ENCODE data around the gene PTPN1. TPM values are rescaled to one million over a fixed set of nuclear protein-coding genes. Genes with fewer than 3 reads are reported as not detected.

The PTPN1 gene
- total and polyA plus RNA-seq, 2 of the 13 experiments (the other 11 are each of a cell fraction or from before 2014, with no cell fraction given): 17.7 to 37.2 TPM

DNA sequence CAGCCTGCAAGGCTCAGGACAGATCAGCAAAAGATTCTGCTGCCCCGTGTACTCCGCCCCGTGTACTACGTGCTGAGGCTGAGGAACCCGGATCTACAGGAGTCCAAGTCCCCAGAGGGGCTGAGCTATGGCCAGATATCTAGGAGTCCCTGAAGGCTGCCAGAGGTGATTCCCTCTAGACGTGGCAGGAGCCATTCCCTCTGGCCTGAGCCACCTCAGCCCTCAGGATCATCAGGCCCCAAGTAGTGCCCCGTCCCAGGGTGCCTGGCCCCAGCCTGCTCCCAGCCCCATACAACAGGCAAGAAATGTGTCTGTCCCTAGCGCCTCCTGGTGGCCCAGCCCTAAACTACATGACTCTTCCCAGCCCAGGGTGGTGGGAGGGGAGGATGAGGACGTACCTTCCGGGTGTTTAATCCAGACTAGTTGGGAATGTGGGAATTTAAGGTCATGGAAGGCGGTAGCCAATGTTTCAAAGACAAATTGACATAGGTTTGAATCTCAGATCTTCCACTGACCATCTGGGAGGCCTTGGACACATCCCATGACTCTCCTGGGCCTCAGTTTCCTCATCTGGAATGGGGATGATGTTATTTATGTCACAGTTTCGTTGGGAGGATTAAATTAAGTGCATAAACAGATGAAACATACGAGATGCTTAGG, 49.4 kb upstream of the PTPN1 start (continued):
- TF ChIP-seq YEATS2 (CRISPR knock-in tag; IDR thresholded peaks at IDR 0.05; ENCODE audit: borderline replicate concordance) (peak; percentile 88), ZNF101 (CRISPR knock-in tag; IDR thresholded peaks at IDR 0.05; ENCODE audit: borderline replicate concordance, low read depth) (no peak), ZBTB3 (CRISPR knock-in tag; IDR thresholded peaks at IDR 0.05; ENCODE audit: borderline replicate concordance, low read depth) (peak; percentile 82; the same call in 1 of the 2 replicates), KDM3A (CRISPR knock-in tag; IDR thresholded peaks at IDR 0.05; ENCODE audit: low read depth) (peak; percentile 92), DNMT1 (CRISPR knock-in tag; IDR thresholded peaks at IDR 0.05) (peak; percentile 92; the same call in 1 of the 2 replicates), PLRG1 (conservative IDR thresholded peaks at IDR 0.05) (no peak), ONECUT2 (CRISPR knock-in tag; IDR thresholded peaks at IDR 0.05) (peak; percentile 36; the same call in 1 of the 2 replicates), NFIB (CRISPR knock-in tag; IDR thresholded peaks at IDR 0.05; ENCODE audit: borderline replicate concordance) (no peak), RBFOX2 (IDR thresholded peaks at IDR 0.05; ENCODE audit: low read depth, low read length) (peak; percentile 46; the same call in 1 of the 2 replicates), CREM (IDR thresholded peaks at IDR 0.05) (peak; percentile 45; the same call in 1 of the 2 replicates), CREM (CRISPR knock-in tag; IDR thresholded peaks at IDR 0.05) (no peak), ZNF547 (CRISPR knock-in tag; IDR thresholded peaks at IDR 0.05) (no peak), ZNF160 (CRISPR knock-in tag; IDR thresholded peaks at IDR 0.05) (peak; percentile 63; the same call in 1 of the 2 replicates), ZFY (CRISPR knock-in tag; IDR thresholded peaks at IDR 0.05) (peak; percentile 69)
- TF ChIP-seq, protein P1, sequence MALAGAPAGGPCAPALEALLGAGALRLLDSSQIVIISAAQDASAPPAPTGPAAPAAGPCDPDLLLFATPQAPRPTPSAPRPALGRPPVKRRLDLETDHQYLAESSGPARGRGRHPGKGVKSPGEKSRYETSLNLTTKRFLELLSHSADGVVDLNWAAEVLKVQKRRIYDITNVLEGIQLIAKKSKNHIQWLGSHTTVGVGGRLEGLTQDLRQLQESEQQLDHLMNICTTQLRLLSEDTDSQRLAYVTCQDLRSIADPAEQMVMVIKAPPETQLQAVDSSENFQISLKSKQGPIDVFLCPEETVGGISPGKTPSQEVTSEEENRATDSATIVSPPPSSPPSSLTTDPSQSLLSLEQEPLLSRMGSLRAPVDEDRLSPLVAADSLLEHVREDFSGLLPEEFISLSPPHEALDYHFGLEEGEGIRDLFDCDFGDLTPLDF (CRISPR knock-in tag; IDR thresholded peaks at IDR 0.05): no peak
- TF ChIP-seq, protein P2, sequence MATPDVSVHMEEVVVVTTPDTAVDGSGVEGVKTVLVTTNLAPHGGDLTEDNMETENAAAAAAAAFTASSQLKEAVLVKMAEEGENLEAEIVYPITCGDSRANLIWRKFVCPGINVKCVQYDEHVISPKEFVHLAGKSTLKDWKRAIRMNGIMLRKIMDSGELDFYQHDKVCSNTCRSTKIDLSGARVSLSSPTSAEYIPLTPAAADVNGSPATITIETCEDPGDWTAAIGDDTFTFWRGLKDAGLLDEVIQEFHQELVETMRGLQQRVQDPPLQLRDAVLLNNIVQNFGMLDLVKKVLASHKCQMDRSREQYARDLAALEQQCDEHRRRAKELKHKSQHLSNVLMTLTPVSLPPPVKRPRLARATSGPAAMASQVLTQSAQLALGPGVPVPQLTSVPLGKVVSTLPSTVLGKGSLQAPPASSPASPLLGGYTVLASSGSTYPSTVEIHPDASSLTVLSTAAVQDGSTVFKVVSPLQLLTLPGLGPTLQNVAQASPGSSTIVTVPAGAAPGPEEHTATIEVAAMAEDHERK (CRISPR knock-in tag; IDR thresholded peaks at IDR 0.05; ENCODE audit: low read depth): no peak
- TF ChIP-seq, protein P3, sequence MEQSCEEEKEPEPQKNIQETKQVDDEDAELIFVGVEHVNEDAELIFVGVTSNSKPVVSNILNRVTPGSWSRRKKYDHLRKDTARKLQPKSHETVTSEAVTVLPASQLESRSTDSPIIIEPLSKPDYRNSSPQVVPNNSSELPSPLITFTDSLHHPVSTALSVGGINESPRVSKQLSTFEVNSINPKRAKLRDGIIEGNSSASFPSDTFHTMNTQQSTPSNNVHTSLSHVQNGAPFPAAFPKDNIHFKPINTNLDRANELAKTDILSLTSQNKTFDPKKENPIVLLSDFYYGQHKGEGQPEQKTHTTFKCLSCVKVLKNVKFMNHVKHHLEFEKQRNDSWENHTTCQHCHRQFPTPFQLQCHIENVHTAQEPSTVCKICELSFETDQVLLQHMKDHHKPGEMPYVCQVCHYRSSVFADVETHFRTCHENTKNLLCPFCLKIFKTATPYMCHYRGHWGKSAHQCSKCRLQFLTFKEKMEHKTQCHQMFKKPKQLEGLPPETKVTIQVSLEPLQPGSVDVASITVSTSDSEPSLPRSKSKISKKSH (CRISPR knock-in tag; IDR thresholded peaks at IDR 0.05; ENCODE audit: borderline replicate concordance): no peak; the same call in none of the 2 replicates
- TF ChIP-seq, protein P4, sequence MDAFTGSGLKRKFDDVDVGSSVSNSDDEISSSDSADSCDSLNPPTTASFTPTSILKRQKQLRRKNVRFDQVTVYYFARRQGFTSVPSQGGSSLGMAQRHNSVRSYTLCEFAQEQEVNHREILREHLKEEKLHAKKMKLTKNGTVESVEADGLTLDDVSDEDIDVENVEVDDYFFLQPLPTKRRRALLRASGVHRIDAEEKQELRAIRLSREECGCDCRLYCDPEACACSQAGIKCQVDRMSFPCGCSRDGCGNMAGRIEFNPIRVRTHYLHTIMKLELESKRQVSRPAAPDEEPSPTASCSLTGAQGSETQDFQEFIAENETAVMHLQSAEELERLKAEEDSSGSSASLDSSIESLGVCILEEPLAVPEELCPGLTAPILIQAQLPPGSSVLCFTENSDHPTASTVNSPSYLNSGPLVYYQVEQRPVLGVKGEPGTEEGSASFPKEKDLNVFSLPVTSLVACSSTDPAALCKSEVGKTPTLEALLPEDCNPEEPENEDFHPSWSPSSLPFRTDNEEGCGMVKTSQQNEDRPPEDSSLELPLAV (CRISPR knock-in tag; conservative IDR thresholded peaks at IDR 0.05; ENCODE audit: low read depth): no peak
- TF ChIP-seq, protein P5, sequence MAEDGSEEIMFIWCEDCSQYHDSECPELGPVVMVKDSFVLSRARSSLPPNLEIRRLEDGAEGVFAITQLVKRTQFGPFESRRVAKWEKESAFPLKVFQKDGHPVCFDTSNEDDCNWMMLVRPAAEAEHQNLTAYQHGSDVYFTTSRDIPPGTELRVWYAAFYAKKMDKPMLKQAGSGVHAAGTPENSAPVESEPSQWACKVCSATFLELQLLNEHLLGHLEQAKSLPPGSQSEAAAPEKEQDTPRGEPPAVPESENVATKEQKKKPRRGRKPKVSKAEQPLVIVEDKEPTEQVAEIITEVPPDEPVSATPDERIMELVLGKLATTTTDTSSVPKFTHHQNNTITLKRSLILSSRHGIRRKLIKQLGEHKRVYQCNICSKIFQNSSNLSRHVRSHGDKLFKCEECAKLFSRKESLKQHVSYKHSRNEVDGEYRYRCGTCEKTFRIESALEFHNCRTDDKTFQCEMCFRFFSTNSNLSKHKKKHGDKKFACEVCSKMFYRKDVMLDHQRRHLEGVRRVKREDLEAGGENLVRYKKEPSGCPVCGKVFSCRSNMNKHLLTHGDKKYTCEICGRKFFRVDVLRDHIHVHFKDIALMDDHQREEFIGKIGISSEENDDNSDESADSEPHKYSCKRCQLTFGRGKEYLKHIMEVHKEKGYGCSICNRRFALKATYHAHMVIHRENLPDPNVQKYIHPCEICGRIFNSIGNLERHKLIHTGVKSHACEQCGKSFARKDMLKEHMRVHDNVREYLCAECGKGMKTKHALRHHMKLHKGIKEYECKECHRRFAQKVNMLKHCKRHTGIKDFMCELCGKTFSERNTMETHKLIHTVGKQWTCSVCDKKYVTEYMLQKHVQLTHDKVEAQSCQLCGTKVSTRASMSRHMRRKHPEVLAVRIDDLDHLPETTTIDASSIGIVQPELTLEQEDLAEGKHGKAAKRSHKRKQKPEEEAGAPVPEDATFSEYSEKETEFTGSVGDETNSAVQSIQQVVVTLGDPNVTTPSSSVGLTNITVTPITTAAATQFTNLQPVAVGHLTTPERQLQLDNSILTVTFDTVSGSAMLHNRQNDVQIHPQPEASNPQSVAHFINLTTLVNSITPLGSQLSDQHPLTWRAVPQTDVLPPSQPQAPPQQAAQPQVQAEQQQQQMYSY (CRISPR knock-in tag; IDR thresholded peaks at IDR 0.05): no peak
